ENCODE measurements around the gene ARFGEF3. TPM values are rescaled to one million over a fixed set of nuclear protein-coding genes. Genes with fewer than 3 reads are reported as not detected.

Gene ARFGEF3
- total RNA-seq, 1 experiment from 2014 or later: 20.1 TPM

DNA sequence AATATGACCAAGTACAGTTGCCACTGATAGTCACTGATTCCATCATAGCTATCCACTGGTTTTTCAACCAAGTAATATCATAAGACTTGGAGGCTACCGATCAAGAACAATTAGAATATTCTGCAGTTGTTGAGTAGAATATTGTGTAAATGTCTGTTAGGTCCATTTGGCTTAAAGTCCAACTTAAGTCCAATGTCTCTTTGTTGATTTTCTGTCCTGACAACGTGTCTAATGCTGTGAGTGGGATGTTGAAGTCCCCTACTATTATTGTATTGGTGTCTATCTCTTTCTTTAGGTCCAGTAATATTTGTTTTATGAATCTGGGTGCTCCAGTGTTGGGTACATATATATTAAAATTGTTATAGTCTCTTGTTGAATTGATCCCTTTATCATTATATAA is 13.9 kb downstream of the ARFGEF3 start (continued):
- TF ChIP-seq SMAD4 (CRISPR knock-in tag; IDR thresholded peaks at IDR 0.05): no peak
- TF ChIP-seq PRRX2 (CRISPR knock-in tag; IDR thresholded peaks at IDR 0.05): no peak
- no peak for TF ChIP-seq ESRRA (CRISPR knock-in tag; IDR thresholded peaks at IDR 0.05; ENCODE audit: borderline replicate concordance)
- TF ChIP-seq ZNF138 (CRISPR knock-in tag; conservative IDR thresholded peaks at IDR 0.05): no peak
- TF ChIP-seq OVOL2 (CRISPR knock-in tag; IDR thresholded peaks at IDR 0.05; ENCODE audit: borderline replicate concordance): no peak
- TF ChIP-seq, protein P1, sequence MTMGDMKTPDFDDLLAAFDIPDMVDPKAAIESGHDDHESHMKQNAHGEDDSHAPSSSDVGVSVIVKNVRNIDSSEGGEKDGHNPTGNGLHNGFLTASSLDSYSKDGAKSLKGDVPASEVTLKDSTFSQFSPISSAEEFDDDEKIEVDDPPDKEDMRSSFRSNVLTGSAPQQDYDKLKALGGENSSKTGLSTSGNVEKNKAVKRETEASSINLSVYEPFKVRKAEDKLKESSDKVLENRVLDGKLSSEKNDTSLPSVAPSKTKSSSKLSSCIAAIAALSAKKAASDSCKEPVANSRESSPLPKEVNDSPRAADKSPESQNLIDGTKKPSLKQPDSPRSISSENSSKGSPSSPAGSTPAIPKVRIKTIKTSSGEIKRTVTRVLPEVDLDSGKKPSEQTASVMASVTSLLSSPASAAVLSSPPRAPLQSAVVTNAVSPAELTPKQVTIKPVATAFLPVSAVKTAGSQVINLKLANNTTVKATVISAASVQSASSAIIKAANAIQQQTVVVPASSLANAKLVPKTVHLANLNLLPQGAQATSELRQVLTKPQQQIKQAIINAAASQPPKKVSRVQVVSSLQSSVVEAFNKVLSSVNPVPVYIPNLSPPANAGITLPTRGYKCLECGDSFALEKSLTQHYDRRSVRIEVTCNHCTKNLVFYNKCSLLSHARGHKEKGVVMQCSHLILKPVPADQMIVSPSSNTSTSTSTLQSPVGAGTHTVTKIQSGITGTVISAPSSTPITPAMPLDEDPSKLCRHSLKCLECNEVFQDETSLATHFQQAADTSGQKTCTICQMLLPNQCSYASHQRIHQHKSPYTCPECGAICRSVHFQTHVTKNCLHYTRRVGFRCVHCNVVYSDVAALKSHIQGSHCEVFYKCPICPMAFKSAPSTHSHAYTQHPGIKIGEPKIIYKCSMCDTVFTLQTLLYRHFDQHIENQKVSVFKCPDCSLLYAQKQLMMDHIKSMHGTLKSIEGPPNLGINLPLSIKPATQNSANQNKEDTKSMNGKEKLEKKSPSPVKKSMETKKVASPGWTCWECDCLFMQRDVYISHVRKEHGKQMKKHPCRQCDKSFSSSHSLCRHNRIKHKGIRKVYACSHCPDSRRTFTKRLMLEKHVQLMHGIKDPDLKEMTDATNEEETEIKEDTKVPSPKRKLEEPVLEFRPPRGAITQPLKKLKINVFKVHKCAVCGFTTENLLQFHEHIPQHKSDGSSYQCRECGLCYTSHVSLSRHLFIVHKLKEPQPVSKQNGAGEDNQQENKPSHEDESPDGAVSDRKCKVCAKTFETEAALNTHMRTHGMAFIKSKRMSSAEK (CRISPR knock-in tag; IDR thresholded peaks at IDR 0.05; ENCODE audit: borderline replicate concordance): no peak

DNA sequence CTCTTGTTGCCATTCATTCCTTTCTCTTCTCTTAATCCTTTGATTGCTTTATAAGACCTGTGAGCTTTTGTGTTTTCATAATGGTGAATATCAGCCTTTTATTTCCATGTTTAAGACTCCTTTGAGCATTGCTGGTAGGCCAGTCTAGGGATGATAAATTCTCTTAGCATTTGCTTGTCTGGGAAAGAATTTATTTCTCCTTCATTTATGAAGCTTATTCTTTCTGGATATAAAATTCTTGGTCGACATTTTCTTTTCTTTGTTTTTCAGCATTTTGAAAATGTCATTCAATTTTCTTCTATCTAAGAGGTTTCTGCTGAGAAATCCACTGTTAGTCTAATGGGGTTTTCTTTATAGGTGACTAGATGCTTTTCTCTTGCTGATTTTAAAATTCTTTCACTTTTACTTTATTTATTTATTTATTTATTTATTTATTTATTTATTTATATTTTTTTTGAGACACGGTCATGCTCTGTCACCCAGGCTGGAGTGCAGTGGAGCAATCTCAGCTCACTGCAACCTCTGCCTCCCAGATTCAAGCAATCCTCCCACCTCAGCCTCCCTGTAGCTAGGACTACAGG is 15.0 kb downstream of the ARFGEF3 start:
- no peak overlapping the region for H3K4me3 Mint-ChIP-seq
- ATAC-seq (no peak), DNase-seq (ENCODE audit: low spot score) (no peak)

More for the DNA sequence above, 15.0 kb downstream of the ARFGEF3 start:
- CTCF ChIA-PET: no interaction called here
- POLR2A ChIA-PET: interaction anchor here (0.7 kb wide), 1 partner anchor 1645 kb away, joined by 4 read pairs; no protein-coding TSS in a partner anchor
- Mint-ChIP-seq H3K9me3 (peaks cover 28% of the 10 kb centered on the region), H3K27me3 (ENCODE audit: low read depth) (no peaks in the 10 kb centered on the region), H3K36me3 (peaks cover 36% of the 10 kb centered on the region), H3K4me1 (peaks cover 17% of the 10 kb centered on the region), H3K27ac (no peak overlapping the region)
- TF ChIP-seq, protein P2, sequence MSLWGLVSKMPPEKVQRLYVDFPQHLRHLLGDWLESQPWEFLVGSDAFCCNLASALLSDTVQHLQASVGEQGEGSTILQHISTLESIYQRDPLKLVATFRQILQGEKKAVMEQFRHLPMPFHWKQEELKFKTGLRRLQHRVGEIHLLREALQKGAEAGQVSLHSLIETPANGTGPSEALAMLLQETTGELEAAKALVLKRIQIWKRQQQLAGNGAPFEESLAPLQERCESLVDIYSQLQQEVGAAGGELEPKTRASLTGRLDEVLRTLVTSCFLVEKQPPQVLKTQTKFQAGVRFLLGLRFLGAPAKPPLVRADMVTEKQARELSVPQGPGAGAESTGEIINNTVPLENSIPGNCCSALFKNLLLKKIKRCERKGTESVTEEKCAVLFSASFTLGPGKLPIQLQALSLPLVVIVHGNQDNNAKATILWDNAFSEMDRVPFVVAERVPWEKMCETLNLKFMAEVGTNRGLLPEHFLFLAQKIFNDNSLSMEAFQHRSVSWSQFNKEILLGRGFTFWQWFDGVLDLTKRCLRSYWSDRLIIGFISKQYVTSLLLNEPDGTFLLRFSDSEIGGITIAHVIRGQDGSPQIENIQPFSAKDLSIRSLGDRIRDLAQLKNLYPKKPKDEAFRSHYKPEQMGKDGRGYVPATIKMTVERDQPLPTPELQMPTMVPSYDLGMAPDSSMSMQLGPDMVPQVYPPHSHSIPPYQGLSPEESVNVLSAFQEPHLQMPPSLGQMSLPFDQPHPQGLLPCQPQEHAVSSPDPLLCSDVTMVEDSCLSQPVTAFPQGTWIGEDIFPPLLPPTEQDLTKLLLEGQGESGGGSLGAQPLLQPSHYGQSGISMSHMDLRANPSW (CRISPR knock-in tag; conservative IDR thresholded peaks at IDR 0.05; ENCODE audit: low read depth): no peak
- TF ChIP-seq FOXK1 (CRISPR knock-in tag; IDR thresholded peaks at IDR 0.05) (no peak), ZBTB21 (CRISPR knock-in tag; IDR thresholded peaks at IDR 0.05; ENCODE audit: borderline replicate concordance) (no peak), GTF2I (CRISPR knock-in tag; conservative IDR thresholded peaks at IDR 0.05) (no peak), RORB (CRISPR knock-in tag; IDR thresholded peaks at IDR 0.05) (no peak), ZNF138 (CRISPR knock-in tag; conservative IDR thresholded peaks at IDR 0.05) (no peak), JAZF1 (CRISPR knock-in tag; IDR thresholded peaks at IDR 0.05) (no peak), HMGA2 (CRISPR knock-in tag; IDR thresholded peaks at IDR 0.05) (no peak)
- TF ChIP-seq, protein P3, sequence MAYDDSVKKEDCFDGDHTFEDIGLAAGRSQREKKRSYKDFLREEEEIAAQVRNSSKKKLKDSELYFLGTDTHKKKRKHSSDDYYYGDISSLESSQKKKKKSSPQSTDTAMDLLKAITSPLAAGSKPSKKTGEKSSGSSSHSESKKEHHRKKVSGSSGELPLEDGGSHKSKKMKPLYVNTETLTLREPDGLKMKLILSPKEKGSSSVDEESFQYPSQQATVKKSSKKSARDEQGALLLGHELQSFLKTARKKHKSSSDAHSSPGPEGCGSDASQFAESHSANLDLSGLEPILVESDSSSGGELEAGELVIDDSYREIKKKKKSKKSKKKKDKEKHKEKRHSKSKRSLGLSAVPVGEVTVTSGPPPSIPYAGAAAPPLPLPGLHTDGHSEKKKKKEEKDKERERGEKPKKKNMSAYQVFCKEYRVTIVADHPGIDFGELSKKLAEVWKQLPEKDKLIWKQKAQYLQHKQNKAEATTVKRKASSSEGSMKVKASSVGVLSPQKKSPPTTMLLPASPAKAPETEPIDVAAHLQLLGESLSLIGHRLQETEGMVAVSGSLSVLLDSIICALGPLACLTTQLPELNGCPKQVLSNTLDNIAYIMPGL (CRISPR knock-in tag; IDR thresholded peaks at IDR 0.05): no peak
- TF ChIP-seq, protein P4, sequence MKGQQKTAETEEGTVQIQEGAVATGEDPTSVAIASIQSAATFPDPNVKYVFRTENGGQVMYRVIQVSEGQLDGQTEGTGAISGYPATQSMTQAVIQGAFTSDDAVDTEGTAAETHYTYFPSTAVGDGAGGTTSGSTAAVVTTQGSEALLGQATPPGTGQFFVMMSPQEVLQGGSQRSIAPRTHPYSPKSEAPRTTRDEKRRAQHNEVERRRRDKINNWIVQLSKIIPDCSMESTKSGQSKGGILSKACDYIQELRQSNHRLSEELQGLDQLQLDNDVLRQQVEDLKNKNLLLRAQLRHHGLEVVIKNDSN (CRISPR knock-in tag; IDR thresholded peaks at IDR 0.05): no peak
